GM18498 (cell line): Measurements from ENCODE around the gene GFOD1.
"Not testable (repeated sequence)": the region's sequence is repeated elsewhere in the genome, so short reads cannot be mapped to it uniquely, and the experiment has no call there.

Experiments used
- ATAC-seq: cut with Tn5 transposase; IDR thresholded peaks from one replicate; pipeline ENCODE4 v1.9.1; 2021; ENCODE audit warnings: mild to moderate bottlenecking, moderate library complexity; ENCODE audit not compliant: unreplicated experiment

GFOD1 gene

DNA sequence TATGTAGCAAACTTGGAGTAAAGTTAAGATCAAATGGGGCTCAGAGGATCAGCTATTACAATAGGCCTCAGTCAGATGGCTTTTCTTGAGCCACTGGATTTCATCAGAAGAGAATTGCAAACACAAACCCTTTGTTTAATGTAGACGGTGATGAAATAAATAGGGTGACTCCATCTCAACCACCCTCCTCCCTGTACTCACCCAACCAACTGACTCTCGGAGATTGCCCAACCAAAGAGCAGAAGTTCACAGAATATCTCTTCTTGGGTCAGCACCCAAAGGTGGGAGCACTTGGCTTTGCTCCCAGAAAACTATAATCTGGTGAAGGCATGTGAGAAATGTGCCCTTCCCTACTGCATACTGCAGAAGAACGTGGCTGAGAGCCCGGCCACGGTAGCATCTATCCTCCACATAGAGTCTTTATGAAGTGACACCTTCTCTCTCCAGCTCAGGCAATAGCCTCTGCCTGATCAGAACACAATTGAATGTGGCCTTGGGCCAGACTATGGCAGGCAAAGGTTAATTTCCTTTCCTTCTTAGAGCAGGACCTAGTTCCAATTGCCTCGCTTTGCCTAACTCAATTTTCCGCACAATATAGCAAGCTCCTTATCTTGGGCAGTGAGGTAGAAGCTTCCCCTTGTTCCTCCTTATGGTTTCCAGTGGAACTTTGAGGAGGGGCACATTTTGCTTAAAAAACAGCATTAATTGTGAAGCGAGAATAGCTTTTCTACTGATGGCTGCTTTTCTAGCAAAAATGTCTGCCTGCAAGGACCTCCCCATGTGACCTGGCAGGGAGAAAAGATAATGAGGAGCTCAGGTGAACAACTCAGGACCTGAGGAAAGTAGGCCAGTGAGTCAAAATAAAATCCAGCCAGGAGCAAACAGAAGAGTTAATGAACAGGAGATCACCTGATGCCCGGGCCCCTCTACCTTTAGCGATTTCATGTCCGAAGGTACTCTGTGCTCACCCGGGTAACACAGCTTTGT lies 79.4 kb downstream of the GFOD1 start:
- no peak for ATAC-seq

- no peak for ATAC-seq
Measured at GRCh38 chr6:13407368-13407708, 80.1 kb downstream of the GFOD1 start.

DNA sequence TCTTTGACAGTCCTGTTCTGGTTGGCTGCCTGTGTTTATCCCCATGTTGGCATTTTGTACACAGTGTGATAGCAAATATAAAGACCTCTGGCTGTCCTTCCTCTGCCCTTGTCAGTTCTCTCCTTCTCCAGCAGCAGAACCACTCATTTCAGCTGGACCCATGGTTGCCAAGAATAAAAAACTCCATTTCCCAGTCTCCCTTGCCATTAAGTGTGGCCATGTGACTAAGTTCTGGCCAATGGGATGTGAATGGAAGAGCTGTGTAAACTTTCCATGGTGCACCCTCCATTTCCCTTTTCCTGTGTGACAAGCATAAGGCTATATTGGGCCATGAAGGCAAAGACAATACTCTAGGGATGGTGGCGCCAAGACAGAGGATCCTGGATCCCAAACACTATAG lies 80.6 kb downstream of the GFOD1 start:
- ATAC-seq, result no peak

DNA sequence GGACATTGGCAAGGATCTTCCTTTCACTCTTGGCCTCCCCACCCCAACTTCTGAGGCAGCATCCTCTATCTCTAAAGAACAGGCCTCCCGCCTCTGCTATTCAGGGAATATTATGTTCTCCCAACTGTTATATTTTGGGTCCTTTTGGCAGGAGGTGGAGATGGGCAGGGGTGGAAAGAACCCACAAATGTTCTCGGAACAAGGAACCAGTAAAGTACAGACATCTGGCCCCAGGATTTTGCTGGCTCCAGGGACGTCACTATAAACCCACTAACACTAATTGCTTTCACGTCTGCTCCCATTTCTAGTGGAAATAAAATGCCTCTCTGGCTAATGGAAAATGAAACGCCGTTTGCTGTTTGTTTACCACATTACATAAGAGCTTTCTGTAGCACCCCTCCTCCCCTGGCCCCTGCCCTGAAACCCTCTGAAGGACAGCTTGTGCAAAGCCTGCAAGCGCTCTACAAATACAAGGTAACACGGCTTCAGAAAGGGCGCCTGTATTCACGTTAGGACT lies 81.4 kb downstream of the GFOD1 start:
- ATAC-seq, result no peak

- no peak for ATAC-seq
Measured at GRCh38 chr6:13404892-13405254, 82.5 kb downstream of the GFOD1 start.

DNA sequence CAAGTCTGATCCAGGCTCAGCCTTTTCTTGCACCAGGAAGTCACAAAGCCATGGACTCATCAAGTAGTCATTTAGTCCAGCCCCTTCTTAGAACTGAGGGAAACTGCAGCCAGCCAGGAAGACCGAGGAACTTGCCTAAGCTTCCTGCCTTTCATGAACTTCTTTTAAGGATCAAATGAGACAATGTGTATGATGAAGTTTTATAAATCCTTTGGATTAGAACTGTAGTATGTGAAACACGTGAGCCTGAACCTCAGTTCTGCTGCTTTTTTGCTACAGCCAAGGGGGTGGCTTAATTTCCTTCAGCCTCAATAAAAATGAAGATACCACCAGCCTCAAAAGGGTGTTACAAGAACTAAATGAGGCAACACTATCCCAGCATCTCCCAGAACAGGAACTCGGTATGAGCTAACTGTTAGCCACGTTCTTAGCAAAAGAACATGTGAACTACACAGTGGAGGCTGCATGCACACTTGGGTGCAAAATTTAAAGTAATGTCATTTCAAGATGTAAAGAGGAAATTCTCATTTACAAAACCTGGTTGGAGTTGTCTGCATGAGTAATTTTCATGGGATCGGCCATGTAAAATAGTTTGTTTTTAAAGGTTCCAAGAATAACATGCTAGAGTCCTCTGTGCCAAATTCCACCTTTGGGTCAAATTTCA lies 83.0 kb downstream of the GFOD1 start:
- ATAC-seq, result no peak

GRCh38 chr6:13402711-13403110 lies 84.7 kb downstream of the GFOD1 start:
- no peak for ATAC-seq

DNA sequence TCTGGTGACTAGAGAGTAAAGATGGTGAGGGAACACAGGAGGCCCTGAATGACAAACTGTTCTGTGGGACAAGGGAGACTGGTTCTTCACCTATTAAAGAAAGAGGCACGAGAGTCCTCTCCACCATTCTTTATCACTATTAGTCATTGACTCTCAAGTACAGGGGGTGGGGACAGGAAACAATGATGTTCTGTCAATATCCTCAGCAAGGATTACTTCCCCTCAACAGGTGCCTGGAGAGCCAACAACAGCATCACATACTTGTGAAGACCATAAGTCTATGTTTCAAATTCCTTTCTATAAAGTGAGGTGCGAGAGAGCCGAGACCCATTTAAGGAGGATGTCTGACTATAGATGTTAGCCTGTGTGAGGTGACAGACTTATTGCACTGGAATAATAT lies 86.6 kb downstream of the GFOD1 start:
- ATAC-seq, result peak; percentile 34

DNA sequence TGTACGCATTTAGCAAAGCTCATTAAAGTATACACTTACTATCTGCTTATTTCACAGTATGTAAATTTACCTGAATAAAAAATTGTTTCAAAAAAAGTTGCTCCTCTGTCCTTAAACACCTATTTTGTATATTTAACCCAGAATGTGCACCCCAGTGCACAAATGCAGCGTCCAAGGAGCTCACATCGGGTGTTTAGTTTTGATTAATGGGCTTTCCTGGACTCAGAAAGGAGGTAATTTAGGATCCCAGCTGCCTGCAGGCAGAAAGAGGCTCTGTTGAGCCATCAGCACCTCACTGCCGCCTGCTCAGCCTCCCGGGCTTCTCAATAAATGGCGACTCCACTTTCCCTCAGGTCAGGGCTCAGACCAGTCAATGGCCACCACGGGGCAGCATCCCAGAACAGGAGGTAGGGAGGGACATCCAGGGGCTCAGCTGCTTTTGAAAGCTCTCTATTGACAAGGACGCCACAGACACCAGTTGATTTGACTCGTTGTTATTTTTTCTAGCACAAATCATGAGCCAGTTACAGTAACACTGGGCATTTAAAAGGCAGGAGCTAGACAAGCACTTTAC lies 88.9 kb downstream of the GFOD1 start:
- no peak for ATAC-seq

- ATAC-seq, result no peak
Measured at GRCh38 chr6:13398069-13398381, 89.4 kb downstream of the GFOD1 start.

DNA sequence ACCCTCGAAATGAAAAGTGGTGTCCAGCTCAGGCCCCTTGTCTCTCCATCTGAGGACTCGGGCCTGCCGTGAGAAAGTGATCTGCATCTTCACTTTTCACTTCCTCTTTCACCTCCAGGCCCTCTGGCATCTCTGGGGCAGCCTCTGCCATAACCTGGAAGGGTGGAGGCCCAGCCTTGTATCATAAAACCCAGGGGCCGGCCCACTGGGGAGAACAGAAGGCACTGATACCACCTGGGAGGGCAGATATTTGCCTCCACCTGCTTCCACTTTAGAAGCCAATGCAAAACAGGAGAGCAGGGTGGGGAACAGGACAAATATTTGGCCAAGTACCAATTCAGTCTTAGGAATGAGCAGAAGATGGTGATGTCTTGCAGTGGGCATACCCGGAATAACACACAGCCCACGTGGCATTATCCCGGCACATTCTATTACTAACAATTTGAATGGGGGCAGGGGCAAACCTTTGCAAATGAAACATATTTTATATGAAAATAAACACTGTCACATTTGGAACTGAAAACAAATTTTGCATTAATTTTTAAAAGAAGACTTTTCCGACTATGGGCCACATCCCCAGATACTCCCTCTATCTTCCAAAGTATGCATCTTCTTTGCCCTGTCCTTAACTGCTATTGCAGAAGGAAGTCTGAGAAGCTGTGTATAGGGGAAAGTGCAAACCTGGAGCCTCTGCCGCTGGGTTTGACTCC lies 89.9 kb downstream of the GFOD1 start:
- peak; percentile 85 for ATAC-seq

GRCh38 chr6:13396241-13396792 lies 91.1 kb downstream of the GFOD1 start:
- ATAC-seq, result no peak

GRCh38 chr6:13395272-13396237 lies 91.8 kb downstream of the GFOD1 start:
- ATAC-seq, result no peak

GRCh38 chr6:13392462-13392861 lies 94.9 kb downstream of the GFOD1 start:
- no peak for ATAC-seq

GRCh38 chr6:13391537-13391936 lies 95.9 kb downstream of the GFOD1 start:
- no peak for ATAC-seq

GRCh38 chr6:13390658-13391057 lies 96.7 kb downstream of the GFOD1 start:
- no peak for ATAC-seq

GRCh38 chr6:13389237-13389636 lies 98.2 kb downstream of the GFOD1 start:
- not testable (repeated sequence) for ATAC-seq

DNA sequence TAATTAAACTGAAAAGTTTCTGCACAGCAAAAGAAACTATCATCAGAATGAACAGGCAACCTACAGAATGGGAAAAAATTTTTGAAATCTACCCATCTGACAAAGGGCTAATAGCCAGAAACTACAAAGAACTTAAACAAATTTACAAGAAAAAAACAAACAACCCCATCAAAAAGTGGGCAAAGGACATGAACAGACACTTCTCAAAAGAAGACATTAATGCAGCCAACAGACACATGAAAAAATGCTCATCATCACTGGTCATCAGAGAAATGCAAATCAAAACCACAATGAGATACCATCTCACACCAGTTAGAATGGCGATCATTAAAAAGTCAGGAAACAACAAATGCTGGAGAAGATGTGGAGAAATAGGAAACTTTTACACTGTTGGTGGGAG lies 98.6 kb downstream of the GFOD1 start:
- ATAC-seq, result not testable (repeated sequence)

DNA sequence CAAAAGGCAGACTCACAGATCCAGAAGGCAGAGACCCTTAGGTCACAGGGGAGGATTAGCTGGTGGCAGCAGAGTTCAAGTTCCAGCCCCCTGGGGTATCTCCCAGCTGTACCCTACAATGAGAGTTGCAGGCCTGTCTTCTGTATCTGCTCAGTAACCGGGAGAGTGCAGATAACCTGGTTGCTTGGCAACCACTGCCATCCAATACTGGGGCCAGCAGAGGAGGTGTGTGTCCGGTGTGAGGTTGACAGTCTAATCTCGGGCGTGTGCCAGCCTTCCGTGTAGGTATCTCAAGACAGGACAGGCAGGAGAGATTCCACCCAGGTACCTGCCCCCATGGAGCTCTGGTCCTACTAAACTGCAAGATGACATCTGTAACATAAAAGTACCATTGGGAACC lies 102.4 kb downstream of the GFOD1 start:
- no peak for ATAC-seq

GRCh38 chr6:13384506-13384905 lies 102.9 kb downstream of the GFOD1 start:
- no peak for ATAC-seq
